Neural progenitor cell (in vitro differentiated cells): Measurements from ENCODE around the gene SLC9C1. TPM values are rescaled to one million over a fixed set of nuclear protein-coding genes. Genes with fewer than 3 reads are reported as not detected.

Experiments used
- DNase-seq: peaks from one replicate; pipeline ENCODE4 v3.0.0-alpha.2; 2016; ENCODE audit warnings: low spot score
- H2AFZ ChIP-seq: fragments of 200-600 bp; sonication (generic); replicated peaks from 2 replicates; pipeline ENCODE4 v1.6.1; 2016; ENCODE audit warnings: antibody characterized with exemption
- H3F3A ChIP-seq: fragments of 200-600 bp; sonication (generic); 2 replicates; pipeline ENCODE4 v1.6.1; 2016; ENCODE audit warnings: antibody characterized with exemption, low read depth
- H3K27ac ChIP-seq: fragments of 200-600 bp; sonication (generic); 2 replicates; pipeline ENCODE4 v1.5.1; 2016; ENCODE audit warnings: mild to moderate bottlenecking
- H3K27me3 ChIP-seq: fragments of 200-600 bp; sonication (generic); 2 replicates; pipeline ENCODE4 v1.6.1; 2016; ENCODE audit warnings: mild to moderate bottlenecking, moderate library complexity
- H3K36me3 ChIP-seq: fragments of 200-600 bp; sonication (generic); 2 replicates; pipeline ENCODE4 v1.5.1; 2016
- H3K4me1 ChIP-seq: fragments of 200-600 bp; sonication (generic); 2 replicates; pipeline ENCODE4 v1.6.1; 2016; ENCODE audit warnings: mixed run types
- H3K4me2 ChIP-seq: fragments of 200-600 bp; sonication (generic); 2 replicates; pipeline ENCODE4 v1.6.1; 2016
- H3K4me3 ChIP-seq: fragments of 200-600 bp; sonication (generic); 2 replicates; pipeline ENCODE4 v1.5.1; 2016
- H3K79me2 ChIP-seq: fragments of 200-600 bp; sonication (generic); 2 replicates; pipeline ENCODE4 v1.6.1; 2016; ENCODE audit warnings: low read depth
- H3K9ac ChIP-seq: fragments of 200-600 bp; sonication (generic); 2 replicates; pipeline ENCODE4 v1.6.1; 2016
- H3K9me3 ChIP-seq: fragments of 200-600 bp; sonication (generic); 2 replicates; pipeline ENCODE4 v1.5.1; 2016; ENCODE audit warnings: low read depth
- H4K20me1 ChIP-seq: fragments of 200-600 bp; sonication (generic); 2 replicates; pipeline ENCODE4 v1.6.1; 2016; ENCODE audit warnings: low read depth
- H3K27ac Mint-ChIP-seq: 3 replicates; pipeline ENCODE4 v1.8.0; 2021; ENCODE audit warnings: mixed read lengths
- H3K27me3 Mint-ChIP-seq: 2 replicates; pipeline ENCODE4 v1.8.0; 2022; ENCODE audit warnings: low read depth, mild to moderate bottlenecking, inconsistent platforms, moderate library complexity, mixed read lengths; ENCODE audit not compliant: insufficient read depth
- H3K36me3 Mint-ChIP-seq: 3 replicates; pipeline ENCODE4 v1.8.0; 2021; ENCODE audit warnings: mixed read lengths
- H3K4me1 Mint-ChIP-seq: 3 replicates; pipeline ENCODE4 v1.8.0; 2021; ENCODE audit warnings: mixed read lengths
- H3K4me3 Mint-ChIP-seq: 3 replicates; pipeline ENCODE4 v1.8.0; 2021; ENCODE audit warnings: mild to moderate bottlenecking, moderate library complexity, mixed read lengths
- H3K9me3 Mint-ChIP-seq: 3 replicates; pipeline ENCODE4 v1.8.0; 2020; ENCODE audit warnings: mixed read lengths
- EZH2 ChIP-seq: fragments of 200-600 bp; sonication (generic); IDR thresholded peaks from 2 replicates; pipeline ENCODE4 v1.6.1; 2017; ENCODE audit warnings: antibody characterized with exemption, mild to moderate bottlenecking, moderate library complexity
- EZH2phosphoT487 ChIP-seq: fragments of 200-600 bp; sonication (generic); IDR thresholded peaks from 2 replicates; pipeline ENCODE4 v1.6.1; 2017; ENCODE audit warnings: antibody characterized with exemption
- total RNA-seq: library from RNA; depleted of rRNA; stranded (reverse); fragments of >200 nt; gene quantifications from 2 replicates; pipeline ENCODE4 v1.2.3, GENCODE V29; 2015; ENCODE audit warnings: low replicate concordance
- TF ChIP-seq, protein P1 (sequence below): fragments of 200-600 bp; sonication (generic); IDR thresholded peaks from 2 replicates; pipeline ENCODE4 v1.5.1; 2017; ENCODE audit warnings: antibody characterized with exemption, mild to moderate bottlenecking

Gene SLC9C1
- total RNA-seq, 1 donor from 2014 or later, result 1.3 TPM

- H3K4me2 ChIP-seq, result no peak overlapping the region
- peaks cover 3% of the 10 kb centered on the region for H3K27me3 Mint-ChIP-seq
- H3K4me1 Mint-ChIP-seq, result peaks cover 3% of the 10 kb centered on the region
- H3K4me3 Mint-ChIP-seq, result no peak overlapping the region
- H3K4me1 ChIP-seq, result no peaks in the 10 kb centered on the region
- H3K9me3 ChIP-seq, result peaks cover 5% of the 10 kb centered on the region
- H3K27ac ChIP-seq, result no peak overlapping the region
- no peak for TF ChIP-seq EZH2phosphoT487
- peaks cover 8% of the 10 kb centered on the region for H3K9me3 Mint-ChIP-seq
- no peaks in the 10 kb centered on the region for H4K20me1 ChIP-seq
- no peaks in the 10 kb centered on the region for H3K79me2 ChIP-seq
- no peak overlapping the region for H3K9ac ChIP-seq
- H3K27me3 ChIP-seq, result no peaks in the 10 kb centered on the region
- no peak overlapping the region for H3K27ac Mint-ChIP-seq
- H3K36me3 Mint-ChIP-seq, result no peaks in the 10 kb centered on the region
- no peak overlapping the region for H3K4me3 ChIP-seq
- no peaks in the 10 kb centered on the region for H3K36me3 ChIP-seq
- no peak for DNase-seq
- H3F3A ChIP-seq, result no peaks in the 10 kb centered on the region
- H2AFZ ChIP-seq, result no peak overlapping the region
Measured at GRCh38 chr3:112170046-112170445, 124.0 kb downstream of the SLC9C1 start.

DNA sequence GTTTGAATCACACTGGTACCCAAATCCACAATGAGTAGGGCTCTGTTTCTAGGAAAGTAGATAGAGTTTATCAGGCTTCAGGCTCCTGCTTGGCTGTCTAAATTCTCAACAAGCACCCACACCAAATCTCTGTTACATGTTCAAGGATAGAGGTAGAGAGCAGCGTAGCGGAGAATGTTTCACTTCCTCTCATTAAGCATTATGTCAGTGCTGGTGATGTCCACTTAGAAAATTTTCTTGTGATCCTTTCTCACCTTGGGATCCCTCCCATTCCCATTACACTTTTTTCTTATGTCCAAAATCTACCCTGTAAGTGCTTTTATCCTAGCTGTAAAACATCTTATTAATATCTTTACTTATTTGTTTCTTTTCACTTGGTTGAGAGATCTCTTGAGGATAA is 126.3 kb downstream of the SLC9C1 start:
- peaks cover 5% of the 10 kb centered on the region for H3K9me3 ChIP-seq
- Mint-ChIP-seq H3K27me3 (no peaks in the 10 kb centered on the region), H3K4me3 (no peak overlapping the region), H3K9me3 (peaks cover 11% of the 10 kb centered on the region), H3K27ac (no peak overlapping the region), H3K4me1 (peaks cover 3% of the 10 kb centered on the region), H3K36me3 (no peaks in the 10 kb centered on the region)
- TF ChIP-seq EZH2phosphoT487, result no peak
- no peak for TF ChIP-seq EZH2
- TF ChIP-seq, protein P1, sequence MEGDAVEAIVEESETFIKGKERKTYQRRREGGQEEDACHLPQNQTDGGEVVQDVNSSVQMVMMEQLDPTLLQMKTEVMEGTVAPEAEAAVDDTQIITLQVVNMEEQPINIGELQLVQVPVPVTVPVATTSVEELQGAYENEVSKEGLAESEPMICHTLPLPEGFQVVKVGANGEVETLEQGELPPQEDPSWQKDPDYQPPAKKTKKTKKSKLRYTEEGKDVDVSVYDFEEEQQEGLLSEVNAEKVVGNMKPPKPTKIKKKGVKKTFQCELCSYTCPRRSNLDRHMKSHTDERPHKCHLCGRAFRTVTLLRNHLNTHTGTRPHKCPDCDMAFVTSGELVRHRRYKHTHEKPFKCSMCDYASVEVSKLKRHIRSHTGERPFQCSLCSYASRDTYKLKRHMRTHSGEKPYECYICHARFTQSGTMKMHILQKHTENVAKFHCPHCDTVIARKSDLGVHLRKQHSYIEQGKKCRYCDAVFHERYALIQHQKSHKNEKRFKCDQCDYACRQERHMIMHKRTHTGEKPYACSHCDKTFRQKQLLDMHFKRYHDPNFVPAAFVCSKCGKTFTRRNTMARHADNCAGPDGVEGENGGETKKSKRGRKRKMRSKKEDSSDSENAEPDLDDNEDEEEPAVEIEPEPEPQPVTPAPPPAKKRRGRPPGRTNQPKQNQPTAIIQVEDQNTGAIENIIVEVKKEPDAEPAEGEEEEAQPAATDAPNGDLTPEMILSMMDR, result no peak
- no peak overlapping the region for H3K9ac ChIP-seq
- no peak overlapping the region for H3K4me2 ChIP-seq
- H3K27me3 ChIP-seq, result no peaks in the 10 kb centered on the region
- no peak overlapping the region for H2AFZ ChIP-seq
- no peaks in the 10 kb centered on the region for H3F3A ChIP-seq
- no peak overlapping the region for H3K27ac ChIP-seq
- no peaks in the 10 kb centered on the region for H3K4me1 ChIP-seq
- no peaks in the 10 kb centered on the region for H3K36me3 ChIP-seq
- no peaks in the 10 kb centered on the region for H3K79me2 ChIP-seq
- no peak for DNase-seq
- no peaks in the 10 kb centered on the region for H4K20me1 ChIP-seq
- H3K4me3 ChIP-seq, result no peak overlapping the region

- H3K27ac Mint-ChIP-seq, result no peak overlapping the region
- H3K27ac ChIP-seq, result no peak overlapping the region
Measured at GRCh38 chr3:112149136-112149535, 144.9 kb downstream of the SLC9C1 start.

DNA sequence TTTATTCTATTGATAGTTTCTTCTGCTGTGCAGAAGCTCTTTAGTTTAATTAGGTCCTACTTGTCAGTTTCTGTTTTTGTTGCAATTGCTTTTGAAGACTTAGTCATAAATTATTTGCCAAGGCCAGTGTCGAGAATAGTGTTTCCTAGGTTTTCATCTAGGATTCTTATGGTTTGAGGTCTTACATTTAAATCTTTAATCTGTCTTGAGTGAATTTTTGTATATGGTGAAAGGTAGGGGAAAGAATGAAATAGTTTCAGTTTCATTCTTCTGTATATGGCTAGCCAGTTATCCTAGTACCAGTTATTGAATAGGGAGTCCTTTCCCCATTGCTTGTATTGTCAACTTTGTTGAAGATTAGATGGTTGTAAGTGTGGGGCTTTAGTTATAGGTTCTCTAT is 150.3 kb downstream of the SLC9C1 start:
- no peaks in the 10 kb centered on the region for H3K27me3 ChIP-seq
- H3K9ac ChIP-seq, result no peak overlapping the region
- H3K79me2 ChIP-seq, result no peaks in the 10 kb centered on the region
- no peak overlapping the region for H3K4me3 ChIP-seq
- no peak overlapping the region for H2AFZ ChIP-seq
- Mint-ChIP-seq H3K27me3 (peaks cover 2% of the 10 kb centered on the region), H3K27ac (no peak overlapping the region), H3K4me3 (no peak overlapping the region), H3K36me3 (no peaks in the 10 kb centered on the region), H3K9me3 (peaks cover 25% of the 10 kb centered on the region), H3K4me1 (peaks cover 7% of the 10 kb centered on the region)
- TF ChIP-seq, protein P1, result no peak
- peaks cover 4% of the 10 kb centered on the region for H3K4me1 ChIP-seq
- H3K27ac ChIP-seq, result no peak overlapping the region
- no peaks in the 10 kb centered on the region for H4K20me1 ChIP-seq
- DNase-seq, result no peak
- peaks cover 3% of the 10 kb centered on the region for H3F3A ChIP-seq
- no peaks in the 10 kb centered on the region for H3K36me3 ChIP-seq
- H3K4me2 ChIP-seq, result no peak overlapping the region
- H3K9me3 ChIP-seq, result peaks cover 8% of the 10 kb centered on the region

More at GRCh38 chr3:112149136-112149535, 144.9 kb downstream of the SLC9C1 start:
- H3F3A ChIP-seq, result no peaks in the 10 kb centered on the region
- no peak overlapping the region for H2AFZ ChIP-seq
- H3K79me2 ChIP-seq, result no peaks in the 10 kb centered on the region
- no peak for DNase-seq
- Mint-ChIP-seq H3K4me3 (no peak overlapping the region), H3K4me1 (no peaks in the 10 kb centered on the region), H3K9me3 (peaks cover 28% of the 10 kb centered on the region), H3K27me3 (peaks cover 4% of the 10 kb centered on the region), H3K36me3 (no peaks in the 10 kb centered on the region)
- H3K9me3 ChIP-seq, result peaks cover 8% of the 10 kb centered on the region
- no peaks in the 10 kb centered on the region for H4K20me1 ChIP-seq
- no peaks in the 10 kb centered on the region for H3K36me3 ChIP-seq
- TF ChIP-seq EZH2 (no peak), EZH2phosphoT487 (no peak)
- TF ChIP-seq, protein P1, result no peak
- no peak overlapping the region for H3K4me3 ChIP-seq
- peaks cover 9% of the 10 kb centered on the region for H3K4me1 ChIP-seq
- no peak overlapping the region for H3K4me2 ChIP-seq
- H3K9ac ChIP-seq, result no peak overlapping the region
- no peaks in the 10 kb centered on the region for H3K27me3 ChIP-seq
